ENCODE data around the gene ARFGAP2. TPM values are rescaled to one million over a fixed set of nuclear protein-coding genes. Genes with fewer than 3 reads are reported as not detected.
"Not testable (repeated sequence)": the region's sequence is repeated elsewhere in the genome, so short reads cannot be mapped to it uniquely, and the experiment has no call there.

Gene ARFGAP2
- total RNA-seq, 1 donor, result 152 TPM

GRCh38 chr11:47201015-47201414 is 24.3 kb upstream of the ARFGAP2 start:
- no peak for TF ChIP-seq CTCF (IDR thresholded peaks at IDR 0.05; ENCODE audit: insufficient read depth, low read length)
- H3K4me3 ChIP-seq (ENCODE audit: low read depth, low read length), result no peak overlapping the region
- no peak for DNase-seq (ENCODE audit: low read depth)

GRCh38 chr11:47198161-47198560 is 21.5 kb upstream of the ARFGAP2 start:
- DNase-seq (ENCODE audit: low read depth); H3K4me3 ChIP-seq (ENCODE audit: low read depth, low read length): not testable (repeated sequence)

DNA sequence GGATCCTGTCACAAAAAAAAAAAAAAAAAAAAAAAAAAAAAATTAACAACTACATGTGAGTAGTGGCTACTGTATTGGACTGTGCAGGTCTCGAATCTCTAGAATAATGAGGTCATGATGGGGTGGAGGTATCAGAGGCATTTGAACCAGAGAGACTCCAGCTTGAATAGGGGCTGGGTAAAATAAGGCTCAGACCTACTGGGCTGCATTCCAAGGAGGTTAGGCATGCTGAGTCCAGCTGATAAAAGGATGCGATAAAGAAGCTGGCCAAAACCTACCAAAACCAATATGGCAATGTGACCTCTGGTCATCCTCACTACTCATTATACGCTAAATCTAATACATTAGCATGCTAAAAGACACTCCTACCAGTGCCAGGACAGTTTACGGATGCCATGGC is 15.4 kb upstream of the ARFGAP2 start:
- no peak for TF ChIP-seq CTCF (IDR thresholded peaks at IDR 0.05; ENCODE audit: insufficient read depth, low read length)
- no peak for DNase-seq (ENCODE audit: low read depth)
- H3K4me3 ChIP-seq (ENCODE audit: low read depth, low read length), result no peak overlapping the region

DNA sequence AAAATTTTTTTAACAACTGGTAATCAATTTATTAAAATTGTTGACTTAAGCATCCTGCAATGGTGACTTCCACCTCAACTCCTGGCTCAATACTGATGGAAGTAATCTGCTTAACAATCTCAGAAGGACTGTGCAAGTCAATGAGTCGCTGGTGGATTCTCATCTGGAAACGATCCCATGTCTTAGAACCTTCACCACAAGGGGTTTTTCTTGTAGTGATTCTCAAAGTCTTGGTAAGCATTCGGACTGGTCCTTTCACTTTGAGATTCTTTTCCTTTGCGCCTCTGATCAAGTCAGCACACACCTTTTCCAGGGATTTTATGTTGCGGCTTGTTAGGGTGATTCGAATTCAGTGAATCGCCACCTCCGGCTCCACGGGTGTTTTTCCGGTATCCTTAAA is 14.5 kb upstream of the ARFGAP2 start:
- DNase-seq (ENCODE audit: low read depth); H3K4me3 ChIP-seq (ENCODE audit: low read depth, low read length): not testable (repeated sequence)

DNA sequence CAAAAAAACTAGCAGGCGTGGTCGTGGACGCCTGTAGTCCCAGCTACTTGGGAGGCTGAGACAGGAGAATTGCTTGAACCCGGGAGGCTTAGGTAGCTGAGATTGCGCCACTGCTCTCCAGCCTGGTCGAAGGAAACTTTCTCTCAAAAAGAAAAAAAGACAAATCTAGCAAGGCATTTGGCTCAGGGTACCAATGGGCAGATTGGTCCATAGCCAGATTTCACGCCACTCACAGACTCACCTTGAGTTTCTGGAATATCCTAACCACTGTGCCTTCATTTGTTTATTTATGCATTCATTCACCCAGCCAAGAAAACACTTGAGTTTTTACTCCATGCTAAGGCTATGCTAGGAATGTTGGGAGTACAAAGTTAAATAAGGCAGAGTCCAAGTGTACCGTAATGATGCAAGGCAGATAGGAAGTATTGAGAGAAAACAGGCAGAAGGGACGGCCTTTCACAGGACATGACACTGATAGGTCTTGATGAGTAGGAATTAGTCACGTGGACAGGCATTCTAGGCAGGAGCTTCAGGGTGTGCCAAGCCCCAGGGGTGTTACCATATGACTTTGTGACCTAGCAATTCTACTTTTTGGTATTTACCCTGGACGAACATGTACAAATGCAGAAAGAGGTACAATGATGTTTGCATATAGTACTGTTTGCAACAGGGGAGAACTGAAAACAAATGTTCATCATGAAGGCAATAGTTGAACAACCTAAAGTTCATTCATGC is 12.6 kb upstream of the ARFGAP2 start:
- DNase-seq (ENCODE audit: low read depth), result peak; percentile 89
- TF ChIP-seq CTCF (IDR thresholded peaks at IDR 0.05; ENCODE audit: insufficient read depth, low read length), result no peak
- H3K4me3 ChIP-seq (ENCODE audit: low read depth, low read length), result no peak overlapping the region

DNA sequence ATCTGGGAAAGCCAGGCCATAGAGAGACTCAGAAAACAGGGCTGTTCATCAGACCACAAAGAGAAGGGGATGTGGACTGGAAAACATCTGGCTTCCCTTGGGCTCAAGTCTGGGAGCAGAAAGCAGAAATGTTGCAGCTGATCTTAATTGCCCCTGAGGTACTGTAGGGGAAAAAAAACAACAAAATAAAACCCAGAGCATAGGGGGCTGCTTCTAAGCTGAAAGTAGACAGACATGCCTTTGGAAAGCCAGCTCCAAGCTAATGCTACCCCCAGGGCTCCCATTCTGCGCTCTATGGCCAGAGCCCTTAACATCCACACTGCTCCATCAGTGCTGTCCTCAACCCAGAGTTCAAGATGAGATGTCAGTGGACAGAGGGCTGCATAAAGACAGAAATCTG is 11.6 kb upstream of the ARFGAP2 start:
- no peak for DNase-seq (ENCODE audit: low read depth)
- TF ChIP-seq CTCF (IDR thresholded peaks at IDR 0.05; ENCODE audit: insufficient read depth, low read length), result no peak
- H3K4me3 ChIP-seq (ENCODE audit: low read depth, low read length), result no peak overlapping the region

DNA sequence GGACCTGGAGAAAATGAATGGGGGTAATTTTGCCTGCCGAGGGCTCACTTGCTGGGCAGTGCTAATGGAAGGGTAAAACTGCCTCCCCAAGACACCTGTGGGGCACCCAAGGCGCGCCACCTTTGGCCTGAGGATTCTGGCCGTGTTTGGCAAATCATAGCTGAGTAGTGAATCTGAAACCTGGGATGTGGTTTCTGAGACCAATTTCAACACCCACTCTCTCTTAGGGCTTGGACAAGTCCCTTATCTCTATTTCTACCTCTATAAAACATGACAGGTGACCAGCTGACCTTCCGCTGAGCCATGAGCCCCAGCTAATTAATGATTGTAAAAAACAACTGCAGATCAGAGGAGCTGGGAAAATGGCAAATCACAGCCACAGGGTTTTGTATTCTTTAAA is 11.0 kb upstream of the ARFGAP2 start:
- no peak for TF ChIP-seq CTCF (IDR thresholded peaks at IDR 0.05; ENCODE audit: insufficient read depth, low read length)

More for the DNA sequence above, 11.0 kb upstream of the ARFGAP2 start:
- H3K4me3 ChIP-seq (ENCODE audit: low read depth, low read length), result no peak overlapping the region
- no peak for DNase-seq (ENCODE audit: low read depth)
